Amniotic stem cell (primary cell): ENCODE results near the gene TNFRSF25.

Source experiments
- DNase-seq: peaks from one replicate; lab custom pipeline; 2025; lab: John Stamatoyannopoulos, UW

Gene TNFRSF25

GRCh38 chr1:6487804-6488484 lies 22.0 kb upstream of the TNFRSF25 start:
- DNase-seq = no peak

- DNase-seq = peak; percentile 86
These were observed 20.5 kb upstream of the TNFRSF25 start for GRCh38 chr1:6486433-6487011.

- DNase-seq = no peak
These were observed 19.5 kb upstream of the TNFRSF25 start for GRCh38 chr1:6485168-6486101.

- no peak for DNase-seq
These were observed 18.8 kb upstream of the TNFRSF25 start for GRCh38 chr1:6484826-6485167.

GRCh38 chr1:6483761-6484117 lies 17.8 kb upstream of the TNFRSF25 start:
- no peak for DNase-seq

- DNase-seq = no peak
These were observed 17.2 kb upstream of the TNFRSF25 start for GRCh38 chr1:6483017-6483760.

- no peak for DNase-seq
These were observed 15.8 kb upstream of the TNFRSF25 start for GRCh38 chr1:6481820-6482219.

GRCh38 chr1:6477039-6477820 lies 11.3 kb upstream of the TNFRSF25 start:
- DNase-seq = no peak

GRCh38 chr1:6476483-6476882 lies 10.5 kb upstream of the TNFRSF25 start:
- DNase-seq = no peak

- no peak for DNase-seq
These were observed 9.6 kb upstream of the TNFRSF25 start for GRCh38 chr1:6475381-6476133.

- DNase-seq = no peak
These were observed 8.9 kb upstream of the TNFRSF25 start for GRCh38 chr1:6474815-6475282.

GRCh38 chr1:6473974-6474814 lies 8.2 kb upstream of the TNFRSF25 start:
- DNase-seq = no peak

GRCh38 chr1:6473156-6473555 lies 7.2 kb upstream of the TNFRSF25 start:
- DNase-seq = no peak

GRCh38 chr1:6472391-6472790 lies 6.4 kb upstream of the TNFRSF25 start:
- no peak for DNase-seq

- DNase-seq = no peak
These were observed 6.0 kb upstream of the TNFRSF25 start for GRCh38 chr1:6471970-6472368.

- no peak for DNase-seq
These were observed 5.4 kb upstream of the TNFRSF25 start for GRCh38 chr1:6471086-6471969.

GRCh38 chr1:6470132-6471085 lies 4.4 kb upstream of the TNFRSF25 start:
- DNase-seq = no peak
